Esophagus squamous epithelium (tissue), 5 donors: ENCODE data around the gene ATN1. TPM values are rescaled to one million over a fixed set of nuclear protein-coding genes. Genes with fewer than 3 reads are reported as not detected.
A peak's percentile ranks its signal among the peaks of the same experiment; 100 is the strongest.

ENCODE experiments used
- DNase-seq: peaks from one replicate; lab custom pipeline; 2025; lab: John Stamatoyannopoulos, UW
- H3K27ac ChIP-seq, 4 donors: fragments of 200-600 bp; sonication (generic); one replicate each; pipeline ENCODE4 v1.5.1; 2016 to 2019; ENCODE audit warnings: mild to moderate bottlenecking in 1 of 4
- H3K27me3 ChIP-seq, 4 donors: fragments of 200-600 bp; sonication (generic); 1 replicate in 3 of 4; 2 replicates in 1 of 4; pipeline versions ENCODE4 v1.5.1 to v1.6.0; 2017 to 2021; ENCODE audit warnings: antibody characterized with exemption in 1 of 4
- H3K36me3 ChIP-seq, 3 donors: fragments of 200-600 bp; sonication (generic); one replicate each; pipeline ENCODE4 v1.5.1; 2016 to 2019
- H3K4me1 ChIP-seq, 3 donors: fragments of 200-600 bp; sonication (generic); one replicate each; pipeline ENCODE4 v1.5.1; 2017 to 2019
- H3K4me3 ChIP-seq, 4 donors: fragments of 200-600 bp; sonication (generic); 1 replicate in 3 of 4; 2 replicates in 1 of 4; pipeline ENCODE4 v1.5.1; 2016 to 2019; ENCODE audit warnings: mild to moderate bottlenecking in 2 of 4, moderate library complexity in 1 of 4
- H3K9me3 ChIP-seq, 3 donors: fragments of 200-600 bp; sonication (generic); one replicate each; pipeline ENCODE4 v1.5.1; 2016 to 2019
- POLR2A ChIP-seq, 4 donors: fragments of 450-650 bp; IDR thresholded peaks; one replicate each; pipeline ENCODE4 v1.6.1; 2017; ENCODE audit warnings: antibody characterized with exemption in 4 of 4, mild to moderate bottlenecking in 4 of 4, moderate library complexity in 3 of 4
- WGBS, 2 donors: methylation state at CpG; one replicate each; pipeline ENCODE4 v1.1.5; 2018; 5-methylcytosine and 5-hydroxymethylcytosine counted together
- intact Hi-C: fragments of 100-400 bp; cut with DNase I; formaldehyde crosslinking; loops from one replicate; pipeline ENCODE4 v1.15.0; 2022
- total RNA-seq, 4 donors: library from RNA; depleted of rRNA; stranded (reverse); fragments of >200 nt; gene quantifications; one replicate each; pipeline ENCODE4 v1.1.0, GENCODE V29; 2016
- TF ChIP-seq, protein P1 (sequence below), 6 experiments: fragments of 450-650 bp in 4 of 6; fragments of 200-600 bp in 2 of 6; sonication (generic) in 2 of 6; IDR thresholded peaks; one replicate each; pipeline ENCODE4 v1.5.1; 2016 to 2019; ENCODE audit warnings: antibody characterized with exemption in 6 of 6, mild to moderate bottlenecking in 4 of 6, moderate library complexity in 4 of 6
- donor health status: DM: yes; HTN: yes; CAD: no.

The ATN1 gene
- total RNA-seq, 4 donors from 2014 or later = 12.2 to 28.8 (median 22.2) TPM

DNA sequence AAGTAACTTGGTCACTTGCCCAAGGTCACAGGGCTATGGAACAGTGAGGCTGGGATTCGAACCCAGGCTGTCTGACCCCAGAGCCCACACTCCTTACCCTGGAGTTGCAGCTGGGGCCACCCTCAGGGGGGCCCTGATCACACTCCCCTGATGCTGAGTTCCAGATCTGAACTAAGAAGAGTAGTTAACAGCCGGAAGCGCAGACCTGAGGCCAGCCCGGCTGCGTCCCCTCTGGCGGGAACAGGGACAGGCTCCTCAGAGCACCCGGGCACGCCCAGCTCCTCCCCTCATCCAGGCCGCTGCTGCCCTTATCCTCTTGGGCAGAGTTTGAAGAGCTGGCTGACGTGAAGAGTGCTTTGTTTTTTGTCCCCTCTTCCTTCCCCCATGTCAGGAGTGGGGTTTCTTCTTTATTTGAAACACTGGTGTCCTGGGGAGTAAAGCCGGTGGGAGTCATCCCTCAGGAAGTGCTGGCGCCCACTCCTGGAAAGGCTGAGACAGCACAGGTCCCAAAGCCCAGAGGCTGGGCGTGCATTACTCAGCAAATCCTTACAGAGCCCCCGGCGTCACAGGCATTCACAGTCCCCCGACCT lies 34.0 kb downstream of the ATN1 start:
- WGBS, 2 donors = 12% methylated on average over 9 to 12 of the region's 16 CpGs
- peaks cover 34 to 91% (median 67%) of the 10 kb centered on the region in 3 donors for H3K4me1 ChIP-seq
- intact Hi-C loops = loop anchor here (2.0 kb wide), 1 partner anchor 17 kb away; the partner anchor contains the start of gene C12orf57

DNA sequence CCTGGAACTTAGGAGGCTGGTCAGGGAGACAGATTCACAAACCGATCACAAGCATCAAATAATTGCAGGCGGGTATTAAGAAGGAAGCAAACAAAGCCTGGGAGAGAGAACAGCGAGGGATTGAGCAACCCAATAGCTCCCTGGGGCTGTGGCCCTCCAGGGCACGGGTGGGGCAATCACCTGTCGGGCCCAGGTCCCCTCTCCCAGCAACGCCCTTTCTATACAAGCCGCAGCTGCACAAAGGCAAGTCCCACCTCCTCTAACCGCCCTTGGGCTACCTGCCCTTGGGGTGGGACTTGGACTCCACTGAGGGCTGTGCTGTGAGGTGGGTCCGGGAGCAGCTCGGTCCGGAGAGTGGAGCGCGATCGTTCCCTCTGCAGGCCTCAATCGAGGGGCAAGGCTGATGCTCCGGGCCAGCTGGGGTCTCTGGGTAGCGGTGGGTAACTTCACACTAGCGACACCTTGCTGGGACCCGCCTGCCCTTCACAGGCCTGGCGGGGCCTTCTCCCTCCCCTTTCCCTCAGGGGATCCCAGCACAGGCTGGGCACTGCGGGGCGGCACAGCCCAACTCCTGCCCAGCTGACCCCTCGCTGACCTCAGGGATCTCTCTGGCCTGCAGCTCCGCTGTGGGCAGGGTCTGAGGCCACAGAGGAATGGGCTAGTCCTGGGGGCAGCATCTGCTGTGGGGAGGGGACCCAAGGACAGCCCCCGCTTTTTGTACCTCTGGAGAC lies 34.7 kb downstream of the ATN1 start:
- peak overlapping the region; percentile 61 to 72 (median 70) for H3K4me3 ChIP-seq
- peaks cover 9 to 33% (median 13%) of the 10 kb centered on the region in 3 donors for H3K36me3 ChIP-seq
- no peak for DNase-seq
- intact Hi-C loops = loop anchor here (2.0 kb wide), 1 partner anchor 18 kb away; the partner anchor contains the start of gene C12orf57
- peaks cover 34 to 91% (median 62%) of the 10 kb centered on the region in 3 donors for H3K4me1 ChIP-seq
- H3K27me3 ChIP-seq = no peaks in the 10 kb centered on the region
- H3K9me3 ChIP-seq = no peaks in the 10 kb centered on the region
- TF ChIP-seq POLR2A (IDR thresholded peaks at IDR 0.05) = no peak
- TF ChIP-seq, protein P1, sequence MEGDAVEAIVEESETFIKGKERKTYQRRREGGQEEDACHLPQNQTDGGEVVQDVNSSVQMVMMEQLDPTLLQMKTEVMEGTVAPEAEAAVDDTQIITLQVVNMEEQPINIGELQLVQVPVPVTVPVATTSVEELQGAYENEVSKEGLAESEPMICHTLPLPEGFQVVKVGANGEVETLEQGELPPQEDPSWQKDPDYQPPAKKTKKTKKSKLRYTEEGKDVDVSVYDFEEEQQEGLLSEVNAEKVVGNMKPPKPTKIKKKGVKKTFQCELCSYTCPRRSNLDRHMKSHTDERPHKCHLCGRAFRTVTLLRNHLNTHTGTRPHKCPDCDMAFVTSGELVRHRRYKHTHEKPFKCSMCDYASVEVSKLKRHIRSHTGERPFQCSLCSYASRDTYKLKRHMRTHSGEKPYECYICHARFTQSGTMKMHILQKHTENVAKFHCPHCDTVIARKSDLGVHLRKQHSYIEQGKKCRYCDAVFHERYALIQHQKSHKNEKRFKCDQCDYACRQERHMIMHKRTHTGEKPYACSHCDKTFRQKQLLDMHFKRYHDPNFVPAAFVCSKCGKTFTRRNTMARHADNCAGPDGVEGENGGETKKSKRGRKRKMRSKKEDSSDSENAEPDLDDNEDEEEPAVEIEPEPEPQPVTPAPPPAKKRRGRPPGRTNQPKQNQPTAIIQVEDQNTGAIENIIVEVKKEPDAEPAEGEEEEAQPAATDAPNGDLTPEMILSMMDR (IDR thresholded peaks at IDR 0.05) = no peak
- WGBS, 2 donors = 34% methylated on average over 14 of the region's 25 CpGs; no CpG with 5 or more reads in 1 of the 2 donors
- H3K27ac ChIP-seq = peak overlapping the region; percentile 91 to 99 (median 96)

More for the DNA sequence above, 34.0 kb downstream of the ATN1 start:
- no peaks in the 10 kb centered on the region for H3K9me3 ChIP-seq
- peak overlapping the region; percentile 91 to 99 (median 96) for H3K27ac ChIP-seq
- TF ChIP-seq, protein P1 (IDR thresholded peaks at IDR 0.05) = peak in 5 of 6 experiments; percentile 3 to 50 (median 23)
- TF ChIP-seq POLR2A (IDR thresholded peaks at IDR 0.05) = no peak
- H3K36me3 ChIP-seq = peaks cover 6 to 30% (median 8%) of the 10 kb centered on the region in 3 donors
- DNase-seq = no peak
- H3K4me3 ChIP-seq = peak overlapping the region; percentile 61 to 72 (median 70)
- no peaks in the 10 kb centered on the region for H3K27me3 ChIP-seq

DNA sequence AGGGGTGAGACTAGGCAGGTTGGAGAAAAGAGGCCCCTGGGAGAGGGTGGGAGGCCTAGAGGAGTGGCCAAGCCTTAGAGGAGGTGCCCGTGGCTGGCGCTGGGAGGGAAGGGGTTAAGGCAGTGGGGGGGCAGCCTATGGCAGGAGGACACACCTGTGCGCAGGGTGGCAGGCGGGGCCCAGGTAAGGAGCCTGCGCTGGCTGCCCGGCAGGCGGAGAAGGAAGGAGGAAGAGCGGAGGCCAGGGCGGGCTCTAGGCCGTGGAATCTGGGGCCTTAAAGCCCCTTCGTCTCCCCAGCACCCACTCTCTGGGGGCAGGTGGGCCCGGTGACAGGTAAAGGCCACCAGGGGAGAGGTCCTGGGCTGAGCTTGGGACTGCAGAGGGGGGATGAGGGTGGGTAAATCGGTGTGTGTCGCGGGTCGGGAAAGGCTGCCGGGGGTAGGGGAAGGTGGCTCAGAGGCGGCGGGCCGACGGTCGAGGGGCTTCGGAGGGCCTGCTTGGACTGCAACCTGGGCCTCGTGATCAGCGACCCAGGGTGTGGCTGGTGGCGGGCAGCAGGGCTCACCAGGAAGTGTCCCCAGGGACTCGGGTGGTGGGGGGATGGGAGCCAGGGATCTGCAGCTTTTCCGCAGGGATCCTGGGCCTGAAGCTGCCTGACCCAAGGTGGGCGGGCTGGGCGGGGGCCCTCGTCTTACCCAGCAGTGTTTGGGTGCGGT lies 35.4 kb downstream of the ATN1 start:
- H3K36me3 ChIP-seq = peaks cover 16 to 37% (median 19%) of the 10 kb centered on the region in 3 donors
- no peaks in the 10 kb centered on the region for H3K27me3 ChIP-seq
- TF ChIP-seq, protein P1 (IDR thresholded peaks at IDR 0.05) = peak in 4 of 6 experiments; percentile 6 to 50 (median 42)
- peak in 3 of 4 donors; percentile 81 to 91 (median 86) for TF ChIP-seq POLR2A (IDR thresholded peaks at IDR 0.05)
- DNase-seq = no peak
- 27 to 45% methylated on average over 18 to 28 of the region's 32 CpGs for WGBS, 2 donors
- H3K27ac ChIP-seq = peak overlapping the region; percentile 91 to 99 (median 96)
- H3K4me1 ChIP-seq = peaks cover 31 to 91% (median 55%) of the 10 kb centered on the region in 3 donors
- no peaks in the 10 kb centered on the region for H3K9me3 ChIP-seq
- peak overlapping the region; percentile 61 to 72 (median 70) for H3K4me3 ChIP-seq
- intact Hi-C loops = loop anchor here (2.0 kb wide), 1 partner anchor 18 kb away; the partner anchor contains the start of gene C12orf57

DNA sequence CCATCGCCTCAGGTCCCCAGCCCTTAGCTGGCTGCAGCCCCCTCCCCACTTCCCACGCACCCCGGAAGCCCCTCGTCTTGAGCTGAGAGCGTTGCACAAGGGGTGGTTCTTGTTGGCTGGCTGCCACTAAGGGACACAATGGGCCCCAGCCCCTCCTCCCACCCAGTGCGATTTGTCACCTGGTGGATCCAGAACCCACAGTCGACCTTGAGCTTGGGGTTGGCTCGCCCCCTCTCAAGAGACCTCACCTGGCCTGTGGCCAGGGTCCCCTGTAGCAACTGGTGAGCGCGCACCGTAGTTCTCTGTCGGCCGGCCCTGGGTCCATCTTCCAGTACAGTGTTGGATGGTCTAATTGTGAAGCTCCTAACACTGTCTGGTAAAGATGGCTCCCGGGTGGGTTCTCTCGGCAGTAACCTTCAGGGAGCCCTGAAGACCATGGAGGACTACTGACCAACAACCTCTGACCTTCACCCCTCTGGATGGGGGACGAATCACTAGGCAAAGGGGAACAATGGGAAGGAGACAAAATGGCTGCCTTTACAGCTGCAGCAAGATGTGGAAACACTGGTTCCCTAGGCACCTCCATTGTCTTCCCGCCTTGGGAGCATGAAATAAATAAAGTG lies 36.1 kb downstream of the ATN1 start:
- peak overlapping the region; percentile 61 to 72 (median 70) for H3K4me3 ChIP-seq
- no peaks in the 10 kb centered on the region for H3K27me3 ChIP-seq
- intact Hi-C loops = loop anchor here (2.0 kb wide), 1 partner anchor 19 kb away; the partner anchor contains the start of gene C12orf57
- TF ChIP-seq POLR2A (IDR thresholded peaks at IDR 0.05) = no peak
- TF ChIP-seq, protein P1 (IDR thresholded peaks at IDR 0.05) = no peak
- peaks cover 28 to 91% (median 55%) of the 10 kb centered on the region in 3 donors for H3K4me1 ChIP-seq
- peak overlapping the region; percentile 91 to 99 (median 96) for H3K27ac ChIP-seq
- no peaks in the 10 kb centered on the region for H3K9me3 ChIP-seq
- no peak for DNase-seq
- 28 to 39% methylated on average over 2 to 7 of the region's 17 CpGs for WGBS, 2 donors
- peaks cover 20 to 44% (median 22%) of the 10 kb centered on the region in 3 donors for H3K36me3 ChIP-seq
